Osteoblast (primary cell): ENCODE results near the gene INHBB. TPM values are rescaled to one million over a fixed set of nuclear protein-coding genes. Genes with fewer than 3 reads are reported as not detected.

Experiments
- DNase-seq: peaks from one replicate; pipeline ENCODE4 v3.0.0; 2011; ENCODE audit warnings: low spot score, mixed read lengths; ENCODE audit not compliant: insufficient read length; ENCODE audit errors: missing footprints
- H2AFZ ChIP-seq: 2 replicates; pipeline ENCODE4 v1.6.0; 2011; ENCODE audit warnings: mild to moderate bottlenecking, low read length
- H3K27ac ChIP-seq: 2 replicates; pipeline ENCODE4 v1.5.1; 2011; ENCODE audit warnings: mild to moderate bottlenecking, low read depth, low read length, moderate library complexity
- H3K27me3 ChIP-seq: 2 replicates; pipeline ENCODE4 v1.6.0; 2012; ENCODE audit warnings: mild to moderate bottlenecking, control low read depth, inconsistent platforms, low read length, moderate library complexity; ENCODE audit not compliant: insufficient read depth
- H3K36me3 ChIP-seq: 2 replicates; pipeline ENCODE4 v1.5.1; 2011; ENCODE audit warnings: mild to moderate bottlenecking, low read length, control low read depth, moderate library complexity; ENCODE audit not compliant: insufficient read depth
- H3K4me1 ChIP-seq: 2 replicates; pipeline ENCODE4 v1.5.1; 2011; ENCODE audit warnings: mild to moderate bottlenecking, low read length, control low read depth, moderate library complexity; ENCODE audit not compliant: insufficient read depth
- H3K4me2 ChIP-seq: 2 replicates; pipeline ENCODE4 v1.6.0; 2011; ENCODE audit warnings: mild to moderate bottlenecking, low read length; ENCODE audit not compliant: insufficient read depth
- H3K4me3 ChIP-seq: fragments of 200-600 bp; sonication (generic); 3 replicates; pipeline ENCODE4 v1.5.1; 2012; ENCODE audit warnings: mild to moderate bottlenecking, low read length, inconsistent platforms; ENCODE audit not compliant: insufficient read depth
- H3K79me2 ChIP-seq: 2 replicates; pipeline ENCODE4 v1.6.0; 2012; ENCODE audit warnings: mild to moderate bottlenecking, low read length, control low read depth, inconsistent platforms; ENCODE audit not compliant: insufficient read depth
- H3K9me3 ChIP-seq: 2 replicates; pipeline ENCODE4 v1.5.1; 2011; ENCODE audit warnings: low read depth, low read length, control low read depth
- H4K20me1 ChIP-seq: 2 replicates; pipeline ENCODE4 v1.6.0; 2012; ENCODE audit warnings: mild to moderate bottlenecking, low read length, control low read depth; ENCODE audit not compliant: insufficient read depth
- CTCF ChIP-seq: IDR thresholded peaks from 2 replicates; pipeline ENCODE4 v1.5.1; 2011; ENCODE audit warnings: mild to moderate bottlenecking, low read depth, low read length, moderate library complexity; ENCODE audit errors: extremely low read depth
- total RNA-seq: library from RNA; depleted of rRNA; stranded (reverse); fragments of >200 nt; gene quantifications from 2 replicates; pipeline ENCODE4 v1.2.3, GENCODE V29; 2012

INHBB gene
- total RNA-seq, 1 donor: under 0.01 TPM

GRCh38 chr2:120381192-120381591 is 35.3 kb downstream of the INHBB start:
- no peak overlapping the region for H3K4me2 ChIP-seq
- no peaks in the 10 kb centered on the region for H4K20me1 ChIP-seq
- no peak overlapping the region for H3K27ac ChIP-seq
- H3K4me1 ChIP-seq: no peaks in the 10 kb centered on the region
- no peaks in the 10 kb centered on the region for H3K9me3 ChIP-seq
- no peak for DNase-seq
- no peaks in the 10 kb centered on the region for H3K36me3 ChIP-seq
- H2AFZ ChIP-seq: no peak overlapping the region
- peaks cover 5% of the 10 kb centered on the region for H3K27me3 ChIP-seq
- TF ChIP-seq CTCF: no peak
- no peaks in the 10 kb centered on the region for H3K79me2 ChIP-seq
- H3K4me3 ChIP-seq: no peak overlapping the region

DNA sequence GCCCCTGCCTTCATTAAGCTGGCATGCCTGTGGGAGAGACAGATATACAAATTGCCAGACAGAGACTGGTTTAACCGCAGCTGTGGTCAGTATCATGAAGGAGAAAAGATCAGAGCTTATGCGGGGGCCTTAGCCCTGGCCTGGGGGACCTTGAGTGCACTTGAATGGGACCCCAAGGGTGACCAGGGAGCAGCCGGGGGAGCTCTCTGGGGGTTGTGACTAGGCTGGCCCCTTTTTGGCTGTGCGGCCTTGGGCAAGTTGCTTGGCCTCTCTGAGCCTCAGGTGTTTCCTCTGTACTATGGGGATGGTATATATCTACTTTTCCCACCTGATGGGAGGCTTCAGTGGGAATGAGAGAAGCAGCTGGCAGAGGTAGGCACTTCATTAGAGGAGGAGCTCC is 35.7 kb downstream of the INHBB start:
- peak; percentile 36 for DNase-seq
- no peak for TF ChIP-seq CTCF
- peaks cover 4% of the 10 kb centered on the region for H3K27me3 ChIP-seq

DNA sequence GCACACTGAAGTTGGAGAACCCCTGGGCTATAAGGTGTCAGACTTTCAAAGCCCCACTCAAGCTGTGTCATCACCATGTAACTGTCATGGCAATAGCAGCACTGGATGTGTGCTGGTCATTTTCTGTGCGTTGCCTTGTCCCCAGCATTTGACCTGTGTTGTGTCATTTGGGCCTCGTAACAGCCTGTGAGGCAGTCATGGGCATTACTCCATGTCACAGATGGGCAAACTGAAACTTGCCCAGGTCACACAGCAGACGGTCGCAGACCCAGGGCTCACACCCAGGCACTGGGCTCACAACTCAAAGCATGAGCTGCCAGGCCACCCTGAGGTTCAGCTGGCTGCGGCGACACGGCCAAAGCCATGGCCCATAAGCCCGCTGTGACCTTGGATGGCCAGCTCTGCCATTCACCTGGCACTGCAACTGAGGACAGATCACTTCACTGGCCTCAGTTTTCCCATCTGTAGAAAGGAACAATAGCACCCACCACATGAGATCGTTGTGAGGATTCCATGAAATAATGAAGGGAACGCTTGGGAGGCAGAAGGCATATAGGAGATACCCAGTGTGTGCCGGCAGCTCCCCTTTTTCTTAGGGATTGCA is 36.7 kb downstream of the INHBB start:
- Histone ChIP-seq H4K20me1 (no peaks in the 10 kb centered on the region), H3K4me2 (no peak overlapping the region), H3K36me3 (no peaks in the 10 kb centered on the region), H3K79me2 (no peaks in the 10 kb centered on the region), H3K4me3 (no peak overlapping the region), H2AFZ (no peak overlapping the region), H3K9me3 (no peaks in the 10 kb centered on the region), H3K27me3 (peaks cover 4% of the 10 kb centered on the region), H3K27ac (no peak overlapping the region), H3K4me1 (no peaks in the 10 kb centered on the region)
- DNase-seq: peak; percentile 53
- no peak for TF ChIP-seq CTCF

More for the DNA sequence above, 35.7 kb downstream of the INHBB start:
- no peaks in the 10 kb centered on the region for H3K36me3 ChIP-seq
- no peaks in the 10 kb centered on the region for H4K20me1 ChIP-seq
- no peak overlapping the region for H3K4me3 ChIP-seq
- H3K4me2 ChIP-seq: no peak overlapping the region
- H3K9me3 ChIP-seq: no peaks in the 10 kb centered on the region
- H3K4me1 ChIP-seq: no peaks in the 10 kb centered on the region
- H3K79me2 ChIP-seq: no peaks in the 10 kb centered on the region
- H3K27ac ChIP-seq: no peak overlapping the region
- no peak overlapping the region for H2AFZ ChIP-seq

- Histone ChIP-seq H3K4me2 (no peak overlapping the region), H3K36me3 (no peaks in the 10 kb centered on the region), H2AFZ (no peak overlapping the region), H3K4me3 (no peak overlapping the region), H3K4me1 (no peaks in the 10 kb centered on the region), H3K9me3 (no peaks in the 10 kb centered on the region), H3K27ac (no peak overlapping the region), H3K27me3 (peaks cover 7% of the 10 kb centered on the region), H3K79me2 (no peaks in the 10 kb centered on the region), H4K20me1 (no peaks in the 10 kb centered on the region)
- DNase-seq: peak; percentile 75
- no peak for TF ChIP-seq CTCF
Observed at GRCh38 chr2:120383191-120383590, 37.3 kb downstream of the INHBB start.
